DMS 273 treated with DMSO at 0.1 percent for 48 hours (cell line): ENCODE results near the gene NTN1.
"Not testable (repeated sequence)": the region's sequence is repeated elsewhere in the genome, so short reads cannot be mapped to it uniquely, and the experiment has no call there.

Experiments
- DNase-seq: peaks from one replicate; lab custom pipeline; 2025; lab: John Stamatoyannopoulos, UW

Gene NTN1

GRCh38 chr17:9123594-9124553 is 102.6 kb downstream of the NTN1 start:
- no peak for DNase-seq

GRCh38 chr17:9124554-9124935 is 103.2 kb downstream of the NTN1 start:
- no peak for DNase-seq

- DNase-seq, result no peak
Measured at GRCh38 chr17:9125722-9126121, 104.4 kb downstream of the NTN1 start.

GRCh38 chr17:9127340-9127739 is 106.0 kb downstream of the NTN1 start:
- no peak for DNase-seq

GRCh38 chr17:9131371-9131770 is 110.1 kb downstream of the NTN1 start:
- DNase-seq, result no peak

- no peak for DNase-seq
Measured at GRCh38 chr17:9132291-9132690, 111.0 kb downstream of the NTN1 start.

GRCh38 chr17:9132944-9133610 is 111.8 kb downstream of the NTN1 start:
- DNase-seq, result no peak

GRCh38 chr17:9138161-9138717 is 116.9 kb downstream of the NTN1 start:
- no peak for DNase-seq

GRCh38 chr17:9139695-9140094 is 118.4 kb downstream of the NTN1 start:
- no peak for DNase-seq

GRCh38 chr17:9140550-9141424 is 119.5 kb downstream of the NTN1 start:
- no peak for DNase-seq

- DNase-seq, result no peak
Measured at GRCh38 chr17:9141425-9141753, 120.1 kb downstream of the NTN1 start.

GRCh38 chr17:9142772-9143494 is 121.6 kb downstream of the NTN1 start:
- no peak for DNase-seq

- no peak for DNase-seq
Measured at GRCh38 chr17:9144502-9145249, 123.4 kb downstream of the NTN1 start.

GRCh38 chr17:9146064-9146463 is 124.8 kb downstream of the NTN1 start:
- no peak for DNase-seq

GRCh38 chr17:9148905-9149525 is 127.7 kb downstream of the NTN1 start:
- no peak for DNase-seq

- DNase-seq, result no peak
Measured at GRCh38 chr17:9150446-9151090, 129.3 kb downstream of the NTN1 start.

GRCh38 chr17:9151091-9151490 is 129.8 kb downstream of the NTN1 start:
- DNase-seq, result no peak

GRCh38 chr17:9151740-9152139 is 130.4 kb downstream of the NTN1 start:
- DNase-seq, result not testable (repeated sequence)

- no peak for DNase-seq
Measured at GRCh38 chr17:9158544-9159452, 137.5 kb downstream of the NTN1 start.
